Osteocyte (in vitro differentiated cells): ENCODE measurements around the gene NFIL3. TPM values are rescaled to one million over a fixed set of nuclear protein-coding genes. Genes with fewer than 3 reads are reported as not detected.
A peak's percentile ranks its signal among the peaks of the same experiment; 100 is the strongest.
"Not testable (repeated sequence)": the region's sequence is repeated elsewhere in the genome, so short reads cannot be mapped to it uniquely, and the experiment has no call there.

Experiments
- DNase-seq: peaks from one replicate; pipeline ENCODE4 v3.0.0; 2021; ENCODE audit warnings: mixed read lengths; ENCODE audit not compliant: unreplicated experiment; ENCODE audit errors: extremely low spot score
- H3K27ac Mint-ChIP-seq: one replicate; pipeline ENCODE4 v1.8.0; 2021; ENCODE audit warnings: mild to moderate bottlenecking, mixed read lengths; ENCODE audit not compliant: unreplicated experiment
- H3K27me3 Mint-ChIP-seq: one replicate; pipeline ENCODE4 v1.8.0; 2021; ENCODE audit warnings: mixed read lengths; ENCODE audit not compliant: unreplicated experiment
- H3K36me3 Mint-ChIP-seq: one replicate; pipeline ENCODE4 v1.8.0; 2021; ENCODE audit warnings: mixed read lengths; ENCODE audit not compliant: unreplicated experiment
- H3K4me1 Mint-ChIP-seq: one replicate; pipeline ENCODE4 v1.8.0; 2021; ENCODE audit warnings: mixed read lengths; ENCODE audit not compliant: unreplicated experiment
- H3K4me3 Mint-ChIP-seq: one replicate; pipeline ENCODE4 v1.8.0; 2021; ENCODE audit warnings: mild to moderate bottlenecking, moderate library complexity, mixed read lengths; ENCODE audit not compliant: unreplicated experiment
- H3K9me3 Mint-ChIP-seq: one replicate; pipeline ENCODE4 v1.8.0; 2021; ENCODE audit warnings: mixed read lengths; ENCODE audit not compliant: unreplicated experiment
- CTCF ChIP-seq: fragments of 200-600 bp; sonication (generic); IDR thresholded peaks from 2 replicates; pipeline ENCODE4 v1.5.0; 2021; ENCODE audit warnings: antibody characterized with exemption, mild to moderate bottlenecking, moderate library complexity
- total RNA-seq: library from RNA; stranded (reverse); gene quantifications from 2 replicates; pipeline ENCODE4 v1.2.1, GENCODE V29; 2021

The NFIL3 gene
- total RNA-seq, 1 donor from 2014 or later, result 24.0 TPM

- no peak for TF ChIP-seq CTCF
- H3K4me1 Mint-ChIP-seq, result peaks cover 17% of the 10 kb centered on the region
- no peak for DNase-seq
- no peaks in the 10 kb centered on the region for H3K27me3 Mint-ChIP-seq
- H3K27ac Mint-ChIP-seq, result no peak overlapping the region
- H3K36me3 Mint-ChIP-seq, result no peaks in the 10 kb centered on the region
- no peak overlapping the region for H3K4me3 Mint-ChIP-seq
- H3K9me3 Mint-ChIP-seq, result no peaks in the 10 kb centered on the region
These were observed 32.2 kb downstream of the NFIL3 start for GRCh38 chr9:91391412-91391811.

- H3K4me1 Mint-ChIP-seq, H3K4me3 Mint-ChIP-seq, H3K27me3 Mint-ChIP-seq, H3K27ac Mint-ChIP-seq, H3K9me3 Mint-ChIP-seq, H3K36me3 Mint-ChIP-seq: not testable (repeated sequence)
- peak; percentile 23 for DNase-seq
These were observed 33.9 kb downstream of the NFIL3 start for GRCh38 chr9:91389686-91390085.

- TF ChIP-seq CTCF, result no peak
- H3K27me3 Mint-ChIP-seq, result no peaks in the 10 kb centered on the region
- DNase-seq, result no peak
- H3K36me3 Mint-ChIP-seq, result no peaks in the 10 kb centered on the region
- H3K4me1 Mint-ChIP-seq, result no peaks in the 10 kb centered on the region
- H3K9me3 Mint-ChIP-seq, result no peaks in the 10 kb centered on the region
- H3K4me3 Mint-ChIP-seq, result no peak overlapping the region
- H3K27ac Mint-ChIP-seq, result no peak overlapping the region
These were observed 36.9 kb downstream of the NFIL3 start for GRCh38 chr9:91386765-91387164.

- Mint-ChIP-seq H3K9me3 (no peaks in the 10 kb centered on the region), H3K4me1 (no peaks in the 10 kb centered on the region), H3K27me3 (no peaks in the 10 kb centered on the region), H3K27ac (no peak overlapping the region), H3K4me3 (no peak overlapping the region), H3K36me3 (no peaks in the 10 kb centered on the region)
- no peak for DNase-seq
- TF ChIP-seq CTCF, result no peak
These were observed 38.7 kb downstream of the NFIL3 start for GRCh38 chr9:91384954-91385353.

GRCh38 chr9:91383577-91383976 lies 40.1 kb downstream of the NFIL3 start:
- Mint-ChIP-seq H3K36me3 (no peaks in the 10 kb centered on the region), H3K9me3 (no peaks in the 10 kb centered on the region), H3K27ac (no peak overlapping the region), H3K27me3 (no peaks in the 10 kb centered on the region), H3K4me3 (no peak overlapping the region), H3K4me1 (peaks cover 3% of the 10 kb centered on the region)
- TF ChIP-seq CTCF, result no peak
- DNase-seq, result no peak

- no peaks in the 10 kb centered on the region for H3K27me3 Mint-ChIP-seq
These were observed 41.3 kb downstream of the NFIL3 start for GRCh38 chr9:91382298-91382697.

More at GRCh38 chr9:91382298-91382697, 41.3 kb downstream of the NFIL3 start:
- no peak for TF ChIP-seq CTCF
- Mint-ChIP-seq H3K4me3 (no peak overlapping the region), H3K4me1 (peaks cover 4% of the 10 kb centered on the region), H3K27ac (no peak overlapping the region), H3K36me3 (no peaks in the 10 kb centered on the region), H3K9me3 (no peaks in the 10 kb centered on the region)
- no peak for DNase-seq
